Central memory CD8-positive, alpha-beta T cell (primary cell): Measurements from ENCODE around the gene MUC5B.

Experiments used
- ATAC-seq: fragments of 150-1000 bp; cut with Tn5 transposase; replicated peaks from 2 replicates; pipeline ENCODE4 v1.10.0; 2022; ENCODE audit warnings: mild to moderate bottlenecking, moderate FRiP score, moderate number of reproducible peaks; ENCODE audit not compliant: poor library complexity, severe bottlenecking; ENCODE audit errors: extremely low read depth
- DNase-seq, 2 donors: peaks; one replicate each; pipeline ENCODE4 v3.0.0; 2021; ENCODE audit warnings: low spot score in 2 of 2
- H3K27ac Mint-ChIP-seq: one replicate; pipeline ENCODE4 v1.8.0; 2022; ENCODE audit warnings: low read depth, mild to moderate bottlenecking, moderate library complexity, mixed read lengths
- H3K27me3 Mint-ChIP-seq: one replicate; pipeline ENCODE4 v1.8.0; 2022; ENCODE audit warnings: mixed read lengths
- H3K36me3 Mint-ChIP-seq: one replicate; pipeline ENCODE4 v1.8.0; 2022; ENCODE audit warnings: mild to moderate bottlenecking, moderate library complexity, mixed read lengths; ENCODE audit not compliant: insufficient read depth
- H3K4me1 Mint-ChIP-seq: one replicate; pipeline ENCODE4 v1.8.0; 2022; ENCODE audit warnings: mixed read lengths
- H3K4me3 Mint-ChIP-seq: one replicate; pipeline ENCODE4 v1.8.0; 2022; ENCODE audit warnings: mild to moderate bottlenecking, moderate library complexity, mixed read lengths
- H3K9me3 Mint-ChIP-seq: one replicate; pipeline ENCODE4 v1.8.0; 2022; ENCODE audit warnings: mixed read lengths

The MUC5B gene

DNA sequence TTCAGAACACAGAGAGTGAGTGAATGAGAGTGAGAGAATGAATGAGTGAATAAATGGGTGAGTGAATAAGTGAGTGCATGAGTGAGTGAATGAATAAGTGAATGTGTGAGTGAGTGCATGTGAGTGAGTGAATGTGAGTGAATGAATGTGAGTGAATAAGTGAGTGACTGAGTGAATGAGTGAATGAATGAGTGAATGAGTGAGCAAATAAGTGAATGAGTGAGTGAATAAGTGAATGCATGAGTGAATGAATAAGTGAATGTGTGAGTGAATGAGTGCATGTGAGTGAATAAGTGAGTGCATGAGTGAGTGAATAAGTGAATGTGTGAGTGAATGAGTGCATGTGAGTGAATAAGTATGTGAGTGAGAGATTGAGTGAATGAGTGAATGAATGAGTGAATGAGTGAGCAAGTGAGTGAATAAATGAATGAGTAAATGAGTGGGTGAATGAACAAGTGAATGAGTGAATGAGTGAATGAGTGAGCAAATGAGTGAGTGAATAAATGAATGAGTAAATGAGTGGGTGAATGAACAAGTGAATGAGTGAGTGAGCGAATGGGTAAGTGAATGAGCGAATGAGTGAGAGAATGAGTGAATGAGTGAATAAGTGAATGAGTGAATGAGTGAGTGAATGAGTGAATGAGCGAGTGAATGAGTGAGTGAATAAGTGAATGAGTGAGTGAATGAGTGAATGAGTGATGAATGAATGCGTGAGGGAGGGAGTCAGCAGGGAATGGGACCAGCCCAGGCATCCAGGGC is 21.3 kb upstream of the MUC5B start:
- ATAC-seq, result no peak

DNA sequence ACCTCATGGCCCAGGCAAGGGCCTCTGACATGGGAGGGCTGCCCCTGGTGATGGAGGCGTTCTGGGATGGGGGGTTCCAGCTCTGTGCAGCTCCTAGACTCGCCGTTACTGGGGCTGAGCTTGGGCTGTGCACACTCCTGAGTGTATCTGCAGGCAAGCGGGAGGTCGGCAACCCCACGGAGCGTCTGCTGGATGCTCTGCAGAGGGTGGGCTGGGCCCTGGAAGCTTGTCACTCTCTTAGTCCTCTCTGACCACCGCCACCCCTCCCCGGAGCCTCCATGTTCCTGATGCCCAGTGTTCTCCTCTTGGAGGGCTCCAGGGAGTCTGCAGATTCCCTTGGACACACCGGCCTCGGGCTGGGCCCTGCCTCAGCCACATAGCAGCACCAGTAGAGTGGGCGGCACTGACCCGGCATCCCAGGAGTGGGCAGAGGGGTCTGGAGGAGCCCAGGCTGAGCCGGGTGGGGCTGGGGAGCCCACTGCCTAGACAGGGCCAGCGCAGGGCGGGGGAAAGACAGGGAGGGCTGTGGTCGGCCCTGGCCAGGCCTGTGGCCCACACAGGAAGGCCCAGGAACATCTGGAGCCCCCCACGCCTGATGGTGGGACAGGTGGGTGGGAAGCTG is 20.6 kb upstream of the MUC5B start:
- DNase-seq, result no peak
- Mint-ChIP-seq H3K27ac (no peak overlapping the region), H3K9me3 (no peaks in the 10 kb centered on the region), H3K4me1 (no peaks in the 10 kb centered on the region), H3K36me3 (peaks cover 3% of the 10 kb centered on the region), H3K4me3 (no peak overlapping the region), H3K27me3 (no peaks in the 10 kb centered on the region)
- no peak for ATAC-seq

More for the DNA sequence above, 21.3 kb upstream of the MUC5B start:
- no peak overlapping the region for H3K4me3 Mint-ChIP-seq
- H3K9me3 Mint-ChIP-seq, result no peaks in the 10 kb centered on the region
- peaks cover 3% of the 10 kb centered on the region for H3K36me3 Mint-ChIP-seq
- no peak overlapping the region for H3K27ac Mint-ChIP-seq
- DNase-seq, result no peak
- no peaks in the 10 kb centered on the region for H3K27me3 Mint-ChIP-seq
- H3K4me1 Mint-ChIP-seq, result no peaks in the 10 kb centered on the region

DNA sequence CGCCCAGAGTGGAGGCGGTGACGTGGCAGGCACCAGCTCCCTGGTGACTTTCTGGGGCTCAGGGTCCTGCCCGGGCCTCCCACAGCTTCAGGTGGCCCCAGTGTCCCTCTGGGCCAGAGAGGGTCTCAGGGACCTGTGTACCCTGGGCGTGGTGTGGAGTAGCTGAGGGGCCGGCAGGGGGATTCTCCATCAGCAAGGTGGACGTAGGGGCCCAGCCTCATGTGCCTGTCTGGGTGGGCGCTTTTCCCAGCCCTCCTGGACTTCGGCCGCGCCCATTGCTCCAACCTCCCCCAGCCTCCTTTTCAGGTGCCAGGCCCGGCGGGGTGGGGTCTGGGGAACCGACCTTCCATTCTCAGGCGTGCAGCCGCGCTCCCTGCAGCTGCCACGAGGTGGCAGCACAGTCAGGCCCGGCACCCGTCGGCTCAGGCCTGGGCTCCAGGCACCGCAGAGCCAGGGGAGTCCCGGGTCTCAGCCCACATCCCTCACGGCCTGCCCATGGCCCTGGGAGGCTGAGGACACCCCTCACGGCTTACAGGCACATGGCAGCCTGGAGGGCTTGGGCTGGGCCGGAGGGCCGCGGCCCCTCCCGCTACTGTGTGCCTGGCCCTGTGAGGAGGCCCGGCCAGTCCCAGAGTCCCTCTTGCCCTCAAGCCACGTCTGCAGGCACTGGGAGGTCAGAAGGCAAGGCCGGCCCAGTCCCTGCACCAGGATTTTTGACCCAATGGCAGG is 19.9 kb upstream of the MUC5B start:
- Mint-ChIP-seq H3K4me3 (no peak overlapping the region), H3K9me3 (no peaks in the 10 kb centered on the region), H3K36me3 (peaks cover 3% of the 10 kb centered on the region), H3K4me1 (no peaks in the 10 kb centered on the region), H3K27ac (no peak overlapping the region), H3K27me3 (no peaks in the 10 kb centered on the region)
- DNase-seq (peak; percentile 36 to 55), ATAC-seq (peak; percentile 52)

DNA sequence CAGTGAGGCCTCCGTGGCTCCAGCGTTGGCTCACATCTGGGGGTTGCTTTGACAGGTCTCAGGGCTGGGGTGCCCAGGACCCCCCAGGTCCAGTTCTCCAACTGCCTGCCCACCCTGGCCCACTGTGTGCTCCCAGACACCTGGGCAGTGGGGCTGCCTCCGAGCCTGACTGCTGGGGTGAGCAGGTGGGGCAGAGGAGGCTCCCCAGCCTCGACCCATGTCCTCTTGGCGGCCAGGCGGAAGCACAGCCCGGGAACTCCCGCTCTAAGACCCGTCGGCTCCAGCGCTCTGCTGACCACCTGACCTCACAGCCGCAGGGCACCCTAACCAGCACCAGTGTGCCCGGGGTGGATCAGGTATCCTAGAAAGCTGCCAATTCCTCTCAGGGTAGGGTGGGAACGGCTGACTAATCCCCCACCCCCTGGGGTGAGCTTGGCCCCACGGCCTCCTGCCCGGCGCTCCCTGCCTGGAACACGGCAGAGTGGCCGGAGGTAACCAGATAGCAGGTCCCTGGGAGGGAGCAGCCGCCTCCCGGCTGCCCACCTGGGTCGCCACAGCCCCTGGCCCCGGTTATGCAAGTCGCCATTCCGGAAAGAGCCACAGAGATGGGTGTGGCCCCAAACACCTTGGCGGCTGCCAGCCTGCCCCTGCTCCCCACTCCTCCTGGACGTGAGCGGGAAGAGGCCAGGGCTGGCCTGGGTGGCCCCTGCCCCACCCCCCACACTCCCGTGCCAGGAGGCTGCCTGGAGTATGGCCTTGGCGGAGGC is 19.2 kb upstream of the MUC5B start:
- H3K4me3 Mint-ChIP-seq, result no peak overlapping the region
- no peak for ATAC-seq
- no peaks in the 10 kb centered on the region for H3K4me1 Mint-ChIP-seq
- H3K27ac Mint-ChIP-seq, result no peak overlapping the region
- no peak for DNase-seq
- H3K9me3 Mint-ChIP-seq, result no peaks in the 10 kb centered on the region
- no peaks in the 10 kb centered on the region for H3K27me3 Mint-ChIP-seq
- H3K36me3 Mint-ChIP-seq, result peaks cover 3% of the 10 kb centered on the region

DNA sequence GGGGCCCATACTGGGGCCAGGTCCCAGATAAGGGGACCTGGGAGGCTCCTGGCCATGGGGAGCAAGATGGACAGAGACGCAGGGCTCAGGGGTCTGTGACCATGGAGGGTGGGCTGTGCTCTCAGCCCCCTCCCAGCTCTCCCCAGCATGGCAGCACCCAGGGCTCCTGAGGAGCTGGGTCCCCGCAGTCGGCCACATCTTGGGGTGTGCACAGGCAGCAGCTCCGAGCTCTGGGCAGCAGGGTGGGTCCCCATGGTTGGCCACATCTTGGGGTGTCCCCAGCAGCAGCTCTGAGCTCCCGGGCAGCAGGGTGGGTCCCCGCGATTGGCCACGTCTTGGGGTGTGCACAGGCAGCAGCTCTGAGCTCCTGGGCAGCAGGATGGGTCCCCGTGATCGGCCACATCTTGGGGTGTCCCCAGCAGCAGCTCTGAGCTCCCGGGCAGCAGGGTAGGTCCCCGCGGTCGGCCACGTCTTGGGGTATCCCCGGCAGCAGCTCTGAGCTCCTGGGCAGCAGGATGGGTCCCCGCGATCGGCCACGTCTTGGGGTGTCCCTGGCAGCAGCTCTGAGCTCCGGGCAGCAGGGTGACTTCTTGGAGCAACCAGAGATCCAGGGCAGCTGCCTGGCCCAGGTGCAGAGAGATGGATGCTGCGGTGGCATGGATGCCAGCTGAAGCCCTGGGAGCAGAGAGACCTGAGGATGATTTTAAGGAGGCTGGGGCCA is 18.3 kb upstream of the MUC5B start:
- H3K36me3 Mint-ChIP-seq, result peaks cover 3% of the 10 kb centered on the region
- DNase-seq, result no peak
- peaks cover 7% of the 10 kb centered on the region for H3K27me3 Mint-ChIP-seq
- H3K27ac Mint-ChIP-seq, result no peak overlapping the region
- no peaks in the 10 kb centered on the region for H3K4me1 Mint-ChIP-seq
- H3K4me3 Mint-ChIP-seq, result no peak overlapping the region
- no peaks in the 10 kb centered on the region for H3K9me3 Mint-ChIP-seq
- ATAC-seq, result no peak

DNA sequence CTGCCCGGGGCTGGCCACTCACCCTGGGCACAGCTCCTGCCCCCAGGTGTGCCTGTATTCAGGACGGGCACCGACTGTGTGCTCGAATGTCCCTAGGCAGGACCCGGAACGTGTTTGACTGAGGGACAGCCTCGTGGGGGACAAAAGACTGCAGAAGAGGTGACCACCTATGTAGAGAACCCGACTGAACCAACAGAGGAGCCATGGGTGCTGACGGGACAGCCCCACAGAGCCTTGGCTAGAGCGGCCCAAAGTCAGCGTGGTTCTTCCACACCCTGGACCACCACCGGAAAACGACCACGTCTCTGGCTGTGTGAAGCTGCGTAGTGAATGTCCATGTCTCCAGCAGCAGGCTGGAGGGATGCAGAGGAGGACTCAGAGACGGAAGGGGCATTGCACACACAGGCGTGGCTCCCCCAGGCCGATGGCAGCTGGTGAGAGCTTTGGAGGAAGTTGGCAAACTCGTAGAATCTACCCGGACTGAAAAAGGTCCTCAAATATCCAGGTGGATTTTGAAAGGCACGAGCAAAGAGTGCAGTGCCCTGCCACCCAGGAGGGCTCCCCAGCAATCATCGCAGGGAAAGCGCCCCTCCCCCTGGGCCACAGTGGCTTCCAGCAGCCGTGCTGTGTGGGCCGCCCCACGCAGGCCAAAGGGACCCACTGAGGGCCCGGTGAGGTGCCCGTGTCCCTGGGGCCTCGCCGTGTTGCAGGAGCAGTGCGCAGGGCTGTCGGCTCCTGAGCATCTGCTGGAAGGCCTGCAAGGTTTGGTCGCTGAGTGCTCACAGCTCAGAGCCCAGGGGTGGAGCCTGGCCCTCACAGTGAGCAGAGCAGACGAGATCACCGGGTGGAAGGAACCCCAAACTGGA is 17.5 kb upstream of the MUC5B start:
- ATAC-seq (no peak), DNase-seq (no peak)
- no peaks in the 10 kb centered on the region for H3K9me3 Mint-ChIP-seq
- no peaks in the 10 kb centered on the region for H3K4me1 Mint-ChIP-seq
- no peak overlapping the region for H3K27ac Mint-ChIP-seq
- peaks cover 3% of the 10 kb centered on the region for H3K36me3 Mint-ChIP-seq
- H3K27me3 Mint-ChIP-seq, result peaks cover 15% of the 10 kb centered on the region
- no peak overlapping the region for H3K4me3 Mint-ChIP-seq

DNA sequence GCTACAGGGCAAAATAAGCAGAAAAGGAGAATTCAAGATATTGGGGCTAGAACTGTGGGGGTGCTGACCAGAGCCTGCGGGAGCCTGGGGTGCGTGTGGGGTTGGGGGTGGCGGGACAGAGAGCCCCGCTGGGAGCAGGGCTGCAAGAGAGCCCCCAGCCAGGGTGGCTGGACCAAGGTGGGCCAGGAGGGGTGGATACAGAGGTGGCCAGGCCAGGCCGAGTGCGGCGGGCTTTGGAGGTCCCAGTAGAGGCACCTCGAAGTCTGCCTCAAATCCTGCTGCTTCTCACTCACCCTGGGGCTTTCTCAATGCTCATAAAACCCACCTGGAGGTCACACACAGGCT is 16.9 kb upstream of the MUC5B start:
- no peak for ATAC-seq
- no peak overlapping the region for H3K27ac Mint-ChIP-seq
- no peaks in the 10 kb centered on the region for H3K4me1 Mint-ChIP-seq
- no peak overlapping the region for H3K4me3 Mint-ChIP-seq
- H3K27me3 Mint-ChIP-seq, result peaks cover 20% of the 10 kb centered on the region
- no peaks in the 10 kb centered on the region for H3K9me3 Mint-ChIP-seq
- DNase-seq, result no peak
- peaks cover 3% of the 10 kb centered on the region for H3K36me3 Mint-ChIP-seq

DNA sequence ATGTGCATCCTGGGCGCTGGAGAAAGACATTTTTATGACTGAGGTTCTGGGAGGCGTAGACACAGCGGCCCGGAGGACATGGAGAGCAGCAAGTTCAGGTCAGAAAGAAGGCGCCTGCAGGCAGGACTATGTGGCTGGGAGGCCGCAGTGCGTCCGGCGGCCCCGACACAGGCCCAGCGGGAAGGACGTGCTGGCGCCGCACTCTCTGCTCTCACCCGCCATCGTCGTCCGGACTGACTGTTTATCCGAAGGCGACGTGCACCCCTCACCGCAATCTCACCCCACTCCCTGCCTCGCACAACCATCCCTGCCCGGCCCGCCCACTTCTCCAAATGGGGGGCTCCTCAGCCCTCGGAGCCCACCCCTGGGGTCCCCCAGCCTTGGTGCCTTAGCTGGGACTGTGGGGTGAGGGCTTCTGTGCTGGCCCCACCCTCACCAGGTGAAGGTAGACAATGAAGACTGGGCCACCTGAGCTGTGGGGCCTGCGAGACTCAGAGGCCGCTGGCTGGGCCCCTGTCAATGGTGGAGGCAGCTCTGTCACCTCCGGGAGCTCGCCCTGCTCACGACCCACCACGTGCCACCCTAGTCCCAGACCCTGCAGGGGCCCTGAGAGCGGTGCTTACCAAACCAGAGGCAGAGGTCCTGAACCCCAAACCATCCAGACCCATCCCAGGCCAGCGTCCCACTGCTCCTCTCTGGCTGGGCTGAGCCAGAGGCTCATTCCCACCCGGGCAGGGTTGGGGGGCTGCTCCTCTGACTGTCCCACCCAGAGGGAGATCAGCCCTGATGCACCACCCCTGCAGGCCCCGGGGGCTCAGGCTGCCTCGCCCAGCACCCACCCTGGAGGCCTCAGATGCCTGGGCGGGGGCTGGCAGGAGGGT is 16.2 kb upstream of the MUC5B start:
- Mint-ChIP-seq H3K36me3 (peaks cover 3% of the 10 kb centered on the region), H3K27ac (no peak overlapping the region), H3K9me3 (peaks cover 5% of the 10 kb centered on the region), H3K4me1 (no peaks in the 10 kb centered on the region), H3K27me3 (peaks cover 27% of the 10 kb centered on the region), H3K4me3 (no peak overlapping the region)
- DNase-seq (no peak), ATAC-seq (no peak)

DNA sequence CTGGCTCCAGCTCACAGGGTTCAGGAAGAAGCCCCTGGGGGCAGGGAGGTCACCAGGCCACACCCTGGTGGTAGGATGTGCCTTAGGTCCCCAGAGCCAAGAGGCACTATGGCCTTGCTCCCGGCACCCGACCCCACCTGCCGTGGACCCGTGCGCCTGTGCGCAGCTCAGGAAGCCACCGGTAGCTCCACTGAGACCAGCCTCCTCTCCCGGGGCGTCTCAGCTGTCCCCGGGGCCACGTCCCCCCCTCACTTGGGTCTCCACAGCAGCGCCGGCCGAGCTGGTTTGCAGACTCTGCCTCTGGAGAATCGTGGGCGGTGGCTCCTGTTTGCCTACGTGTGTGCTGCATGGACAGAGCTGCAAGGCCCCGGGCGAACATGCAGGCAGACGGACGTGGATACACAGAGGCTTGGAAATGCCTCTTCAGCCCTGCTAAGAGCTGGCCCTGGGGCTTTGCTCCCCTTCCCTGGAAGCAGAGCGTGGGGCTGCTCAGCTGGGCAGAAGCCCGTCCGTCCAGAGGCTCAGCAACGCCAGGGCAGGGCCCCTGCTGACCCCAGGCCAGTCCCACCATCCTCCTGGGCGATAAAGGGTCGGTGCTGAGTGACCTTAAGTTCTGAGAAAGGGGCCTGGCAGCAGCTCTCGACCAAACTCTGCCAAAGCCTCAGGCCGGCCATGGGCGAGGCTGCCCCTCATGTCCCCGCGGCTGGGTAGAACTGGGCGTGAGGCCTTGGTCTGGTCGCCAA is 15.3 kb upstream of the MUC5B start:
- peaks cover 7% of the 10 kb centered on the region for H3K9me3 Mint-ChIP-seq
- H3K27ac Mint-ChIP-seq, result no peak overlapping the region
- DNase-seq (no peak), ATAC-seq (no peak)
- no peaks in the 10 kb centered on the region for H3K4me1 Mint-ChIP-seq
- no peak overlapping the region for H3K4me3 Mint-ChIP-seq
- peaks cover 3% of the 10 kb centered on the region for H3K36me3 Mint-ChIP-seq
- peaks cover 32% of the 10 kb centered on the region for H3K27me3 Mint-ChIP-seq

DNA sequence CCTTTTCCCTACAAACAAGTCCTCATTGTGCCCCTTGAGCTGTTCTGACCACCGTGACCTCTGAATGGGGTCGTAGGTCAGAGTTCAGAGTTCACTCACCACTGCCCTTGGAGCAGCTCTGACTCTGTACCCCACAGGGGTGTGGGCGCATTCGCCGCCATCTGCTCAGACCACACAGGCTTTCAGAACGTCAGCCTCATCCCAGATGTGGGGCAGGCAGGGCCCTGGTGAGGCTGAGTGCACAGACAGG is 14.8 kb upstream of the MUC5B start:
- Mint-ChIP-seq H3K36me3 (peaks cover 3% of the 10 kb centered on the region), H3K9me3 (peaks cover 7% of the 10 kb centered on the region), H3K4me3 (no peak overlapping the region), H3K27ac (no peak overlapping the region), H3K4me1 (no peaks in the 10 kb centered on the region), H3K27me3 (peaks cover 32% of the 10 kb centered on the region)
- ATAC-seq (no peak), DNase-seq (no peak)
